Activated CD4-positive, alpha-beta T cell treated with anti-CD3 and anti-CD28 coated beads, Interleukin-2, amount 10 ng/mL, durations not matched to agents 7 days and 5 days (primary cell): ENCODE data around the gene UMAD1. TPM values are rescaled to one million over a fixed set of nuclear protein-coding genes. Genes with fewer than 3 reads are reported as not detected.

ENCODE experiments used
- CTCF ChIA-PET: fragments of 350-600 bp; sonication (Branson Sonifier 250); formaldehyde crosslinking; loops from one replicate; lab custom pipeline; 2021; ENCODE audit warnings: antibody characterized with exemption; lab: Charles Lee
- POLR2A ChIA-PET: fragments of 350-600 bp; sonication (Branson Sonifier 250); formaldehyde crosslinking; loops from one replicate; lab custom pipeline; 2021; ENCODE audit warnings: antibody characterized with exemption; lab: Charles Lee
- DNase-seq: peaks from one replicate; pipeline ENCODE4 v3.0.0-alpha.2; 2020
- H3K27ac Mint-ChIP-seq: one replicate; pipeline ENCODE4 v1.8.0; 2021; ENCODE audit warnings: mild to moderate bottlenecking, moderate library complexity, mixed read lengths
- H3K27me3 Mint-ChIP-seq: one replicate; pipeline ENCODE4 v1.8.0; 2021; ENCODE audit warnings: mixed read lengths
- H3K36me3 Mint-ChIP-seq: one replicate; pipeline ENCODE4 v1.8.0; 2021; ENCODE audit warnings: low read depth, mixed read lengths
- H3K4me1 Mint-ChIP-seq: one replicate; pipeline ENCODE4 v1.8.0; 2021; ENCODE audit warnings: mixed read lengths
- H3K4me3 Mint-ChIP-seq: one replicate; pipeline ENCODE4 v1.8.0; 2021; ENCODE audit warnings: mild to moderate bottlenecking, moderate library complexity, mixed read lengths
- H3K9me3 Mint-ChIP-seq: one replicate; pipeline ENCODE4 v1.8.0; 2021; ENCODE audit warnings: mixed read lengths
- total RNA-seq, 2 experiments: library from RNA; stranded (reverse); gene quantifications; one replicate each; pipeline ENCODE4 v1.2.3, GENCODE V29; 2021

UMAD1 gene
- total RNA-seq, 2 experiments from 2014 or later = 16.3 to 16.4 TPM

GRCh38 chr7:7921830-7922229 is 281.3 kb downstream of the UMAD1 start:
- Mint-ChIP-seq H3K27me3 (no peaks in the 10 kb centered on the region), H3K36me3 (no peaks in the 10 kb centered on the region), H3K4me3 (no peak overlapping the region), H3K4me1 (peaks cover 35% of the 10 kb centered on the region), H3K9me3 (peaks cover 2% of the 10 kb centered on the region), H3K27ac (no peak overlapping the region)
- ChIA-PET POLR2A (no interaction called here), CTCF (interaction anchor here (0.9 kb wide), 1 partner anchor 52 kb away, joined by 3 read pairs; no protein-coding TSS in a partner anchor)
- no peak for DNase-seq

GRCh38 chr7:7922684-7923385 is 282.3 kb downstream of the UMAD1 start:
- CTCF ChIA-PET = interaction anchor here (0.9 kb wide), 1 partner anchor 51 kb away, joined by 3 read pairs; no protein-coding TSS in a partner anchor
- Mint-ChIP-seq H3K4me3 (no peak overlapping the region), H3K27ac (no peak overlapping the region), H3K36me3 (no peaks in the 10 kb centered on the region), H3K27me3 (no peaks in the 10 kb centered on the region), H3K9me3 (peaks cover 2% of the 10 kb centered on the region), H3K4me1 (peaks cover 35% of the 10 kb centered on the region)
- DNase-seq = no peak
- POLR2A ChIA-PET = no interaction called here

DNA sequence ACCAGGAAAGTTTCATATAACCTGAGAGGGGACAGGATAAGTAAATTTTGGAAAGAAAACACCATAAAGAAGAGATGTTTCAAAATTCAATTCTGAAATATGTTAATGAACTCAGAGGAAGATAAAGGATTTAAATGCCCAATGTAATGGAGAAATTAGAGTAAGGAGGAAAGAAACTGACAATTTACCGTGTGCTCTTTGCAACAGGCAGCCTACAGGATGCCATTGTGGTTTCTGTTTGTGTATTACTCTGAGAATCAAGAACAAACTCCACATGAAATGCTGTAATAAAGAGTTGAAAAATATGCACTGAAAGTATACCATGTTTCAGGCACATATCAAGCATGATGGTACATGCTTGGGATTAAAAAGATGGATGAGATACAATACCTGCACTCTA is 283.3 kb downstream of the UMAD1 start:
- H3K36me3 Mint-ChIP-seq = no peaks in the 10 kb centered on the region
- H3K4me1 Mint-ChIP-seq = peaks cover 35% of the 10 kb centered on the region
- ChIA-PET CTCF (no interaction called here), POLR2A (no interaction called here)
- no peak overlapping the region for H3K4me3 Mint-ChIP-seq
- no peak overlapping the region for H3K27ac Mint-ChIP-seq
- no peak for DNase-seq
- no peaks in the 10 kb centered on the region for H3K27me3 Mint-ChIP-seq
- H3K9me3 Mint-ChIP-seq = peaks cover 2% of the 10 kb centered on the region

DNA sequence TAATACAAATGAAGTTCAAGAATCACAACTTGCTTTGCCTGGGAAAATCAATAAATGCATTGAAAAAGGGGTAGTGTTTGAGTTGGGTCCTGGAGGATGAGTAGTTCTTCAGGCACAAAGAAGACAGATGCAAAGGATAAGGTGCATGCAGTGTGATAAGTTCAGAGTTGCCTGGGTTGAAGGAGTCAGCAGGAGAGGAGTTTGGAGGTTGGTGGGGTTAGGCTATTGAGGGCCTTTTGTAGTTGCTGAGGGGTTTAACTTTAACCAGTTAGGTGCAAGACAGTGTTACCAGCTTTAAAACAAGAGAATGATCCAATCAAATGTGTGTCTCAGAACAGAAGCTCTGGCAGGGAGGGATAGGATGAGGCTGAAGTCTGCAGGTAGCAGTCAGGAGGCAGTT is 283.8 kb downstream of the UMAD1 start:
- DNase-seq = no peak
- CTCF ChIA-PET = no interaction called here
- Mint-ChIP-seq H3K9me3 (peaks cover 2% of the 10 kb centered on the region), H3K27ac (no peak overlapping the region), H3K4me3 (no peak overlapping the region), H3K36me3 (no peaks in the 10 kb centered on the region), H3K27me3 (no peaks in the 10 kb centered on the region), H3K4me1 (peaks cover 35% of the 10 kb centered on the region)
- POLR2A ChIA-PET = no interaction called here

Other genes starting within 250 kb of the UMAD1 start
- gene COL28A1, start 104.9 kb upstream of the UMAD1 start, total RNA-seq = not detected
- 10 to 100 TPM; 24.8 to 25.4 TPM for gene MIOS, start 73.9 kb upstream of the UMAD1 start, total RNA-seq
- 10 to 100 TPM; 93.2 to 93.4 TPM for gene RPA3, start 77.9 kb downstream of the UMAD1 start, total RNA-seq